Skeletal muscle cell (primary cell): ENCODE data around the gene HYDIN.

Source experiments
- DNase-seq: peaks from one replicate; pipeline ENCODE4 v3.0.0-alpha.2; 2010; ENCODE audit warnings: low read depth
- H3K4me3 ChIP-seq: 2 replicates; pipeline ENCODE4 v1.5.1; 2011; ENCODE audit warnings: low read depth, mild to moderate bottlenecking, control low read depth, low read length, moderate library complexity

Gene HYDIN

GRCh38 chr16:70800781-70801480 is 429.6 kb downstream of the HYDIN start, which contains the start of gene VAC14:
Gene VAC14 (minus strand): TSS chr16:70801158. CDS start chr16:70800900, 258 bp downstream.
- H3K4me3 ChIP-seq, result peak within 1 kb of the TSS; percentile 72
- DNase-seq, result peak; percentile 39

DNA sequence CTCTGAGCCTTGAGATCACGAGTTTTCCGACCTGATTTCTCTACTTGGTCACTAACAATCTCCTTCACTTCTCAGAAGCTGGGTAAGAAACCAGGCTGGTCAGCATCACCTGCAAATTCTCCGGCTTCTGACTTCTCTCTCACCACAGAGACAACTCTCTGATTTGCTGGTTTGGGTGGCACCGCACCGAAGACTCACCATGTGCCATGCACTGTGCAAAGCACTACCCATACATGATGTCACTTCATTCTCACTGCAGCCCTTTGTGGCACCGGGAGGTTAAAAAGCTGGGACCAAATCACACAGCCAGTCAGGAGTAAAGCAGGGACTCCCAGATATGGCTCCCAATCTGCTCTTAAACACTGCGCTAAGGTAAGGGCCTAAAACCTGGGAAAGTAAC is 430.2 kb downstream of the HYDIN start:
- DNase-seq, result no peak
- peak overlapping the region; percentile 72 for H3K4me3 ChIP-seq

DNA sequence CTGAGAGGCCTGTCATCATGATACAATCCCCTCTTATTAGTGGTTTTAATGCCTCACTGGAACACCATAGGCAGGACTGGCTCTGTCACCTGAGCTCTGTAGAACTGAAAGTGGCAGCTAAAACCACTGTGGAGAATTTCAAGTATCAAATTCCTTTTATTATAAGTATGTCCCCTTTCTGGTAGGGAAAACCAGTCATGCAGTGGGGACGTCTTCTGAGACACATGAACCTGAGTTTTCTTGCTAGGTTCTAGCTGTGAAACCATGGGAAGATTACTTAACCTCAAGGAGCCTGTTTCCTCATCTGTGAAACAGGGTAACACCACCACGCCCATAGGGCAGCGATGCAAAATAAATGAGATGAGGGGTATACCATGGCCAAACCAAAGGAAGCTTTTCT is 434.2 kb downstream of the HYDIN start:
- no peak for DNase-seq
- no peak overlapping the region for H3K4me3 ChIP-seq

GRCh38 chr16:70795296-70795912 is 435.1 kb downstream of the HYDIN start:
- DNase-seq, result no peak

GRCh38 chr16:70793851-70794502 is 436.5 kb downstream of the HYDIN start:
- no peak overlapping the region for H3K4me3 ChIP-seq
- DNase-seq, result no peak

More at GRCh38 chr16:70795296-70795912, 435.1 kb downstream of the HYDIN start:
- no peak overlapping the region for H3K4me3 ChIP-seq

DNA sequence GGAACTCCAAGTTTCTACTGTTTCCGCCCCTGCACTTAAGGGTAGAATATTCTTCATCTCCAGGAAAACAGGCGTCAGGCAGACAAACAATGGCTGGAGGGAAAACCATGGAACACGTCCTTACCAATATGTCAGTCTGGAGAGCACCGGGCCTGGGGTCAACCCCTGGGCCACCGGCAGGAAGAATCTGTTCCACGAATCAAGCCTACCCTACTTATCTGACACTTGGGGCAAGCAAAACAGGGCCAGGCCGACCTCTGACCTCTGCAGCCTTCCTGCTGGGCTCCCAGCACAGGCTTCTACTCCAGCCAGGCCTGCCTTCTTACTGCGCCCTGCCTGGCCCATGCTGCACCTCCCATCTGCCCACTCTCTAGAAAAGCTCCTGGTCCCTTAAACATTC is 439.7 kb downstream of the HYDIN start:
- no peak for DNase-seq
- H3K4me3 ChIP-seq, result no peak overlapping the region

DNA sequence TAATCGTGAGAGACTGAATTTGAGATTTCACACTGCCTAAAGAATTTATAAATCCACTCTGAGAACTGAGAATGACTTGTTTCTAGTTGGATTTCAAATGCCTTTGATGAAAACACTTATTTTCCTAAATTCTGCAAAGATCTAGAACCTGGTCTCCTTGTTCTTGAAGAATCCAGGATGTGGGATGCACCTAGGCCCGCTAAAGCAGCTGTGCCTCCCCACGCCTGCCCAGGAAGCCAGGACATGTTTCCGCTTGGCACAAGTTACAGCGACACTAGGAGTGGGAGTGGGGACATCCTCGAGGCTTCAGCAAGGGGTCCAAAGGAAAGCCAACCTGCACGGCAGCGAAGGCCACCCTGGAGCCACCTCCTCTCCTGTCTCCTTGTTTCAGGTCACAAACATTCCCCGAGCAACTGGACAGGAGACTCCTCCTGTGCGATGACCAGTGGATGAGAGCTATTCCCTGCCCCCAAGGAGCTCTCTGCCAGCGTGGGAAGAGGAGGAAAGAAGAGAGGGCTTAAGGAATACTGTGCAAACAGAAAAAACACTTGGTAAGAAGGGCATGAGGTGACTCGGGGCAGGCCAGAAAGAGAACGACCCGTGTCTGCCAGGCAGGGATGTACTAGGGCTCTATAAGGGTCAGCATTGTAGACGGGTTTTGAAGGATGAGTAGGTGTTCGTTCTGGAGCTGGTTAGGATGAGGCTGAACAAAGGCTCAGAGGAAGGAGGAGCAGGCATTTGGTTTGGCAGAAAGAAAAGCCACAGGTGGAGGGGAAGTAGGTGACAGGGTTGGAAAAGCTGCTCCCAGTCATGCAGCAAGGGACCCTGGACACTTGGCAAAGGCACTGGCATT is 440.7 kb downstream of the HYDIN start:
- no peak overlapping the region for H3K4me3 ChIP-seq
- no peak for DNase-seq

- peak overlapping the region; percentile 11 for H3K4me3 ChIP-seq
- DNase-seq, result peak; percentile 53
Observed at GRCh38 chr16:70788668-70789594, 441.6 kb downstream of the HYDIN start.

DNA sequence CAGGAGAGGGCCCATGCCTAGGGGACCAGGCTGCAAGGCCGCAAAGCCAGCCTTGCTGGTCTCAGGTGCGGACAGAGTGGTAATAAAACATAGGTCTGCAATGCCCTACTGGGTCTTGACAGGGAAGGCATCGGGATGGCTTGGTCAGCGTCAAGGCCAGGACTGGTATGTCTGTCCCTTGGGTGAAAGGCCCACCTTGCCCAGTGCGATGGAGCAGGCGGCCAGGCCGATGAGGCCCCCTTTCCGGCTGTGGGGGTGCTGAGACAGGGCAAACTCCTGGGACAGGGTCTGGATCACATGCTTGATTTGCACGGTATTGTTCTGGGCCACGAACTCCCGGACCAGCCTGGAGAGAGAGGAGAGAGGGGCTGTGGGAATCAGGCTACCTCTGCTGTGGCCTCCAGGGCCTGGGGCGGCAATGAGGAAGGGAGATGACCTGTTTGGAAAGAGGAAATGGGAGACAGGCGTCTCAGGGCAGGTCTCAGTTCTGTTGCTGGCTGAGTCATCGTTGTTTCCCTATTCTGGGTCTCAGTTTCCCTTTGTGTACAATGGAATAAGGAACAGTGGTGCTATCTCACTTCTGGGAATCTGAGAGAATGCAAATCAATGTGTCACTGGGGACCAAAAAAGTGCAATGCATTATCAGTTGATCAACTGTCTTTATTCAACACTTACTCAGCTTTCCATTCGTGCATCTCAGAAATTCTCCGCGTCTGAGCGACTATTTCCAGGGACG is 444.3 kb downstream of the HYDIN start:
- H3K4me3 ChIP-seq, result no peak overlapping the region
- DNase-seq, result no peak

DNA sequence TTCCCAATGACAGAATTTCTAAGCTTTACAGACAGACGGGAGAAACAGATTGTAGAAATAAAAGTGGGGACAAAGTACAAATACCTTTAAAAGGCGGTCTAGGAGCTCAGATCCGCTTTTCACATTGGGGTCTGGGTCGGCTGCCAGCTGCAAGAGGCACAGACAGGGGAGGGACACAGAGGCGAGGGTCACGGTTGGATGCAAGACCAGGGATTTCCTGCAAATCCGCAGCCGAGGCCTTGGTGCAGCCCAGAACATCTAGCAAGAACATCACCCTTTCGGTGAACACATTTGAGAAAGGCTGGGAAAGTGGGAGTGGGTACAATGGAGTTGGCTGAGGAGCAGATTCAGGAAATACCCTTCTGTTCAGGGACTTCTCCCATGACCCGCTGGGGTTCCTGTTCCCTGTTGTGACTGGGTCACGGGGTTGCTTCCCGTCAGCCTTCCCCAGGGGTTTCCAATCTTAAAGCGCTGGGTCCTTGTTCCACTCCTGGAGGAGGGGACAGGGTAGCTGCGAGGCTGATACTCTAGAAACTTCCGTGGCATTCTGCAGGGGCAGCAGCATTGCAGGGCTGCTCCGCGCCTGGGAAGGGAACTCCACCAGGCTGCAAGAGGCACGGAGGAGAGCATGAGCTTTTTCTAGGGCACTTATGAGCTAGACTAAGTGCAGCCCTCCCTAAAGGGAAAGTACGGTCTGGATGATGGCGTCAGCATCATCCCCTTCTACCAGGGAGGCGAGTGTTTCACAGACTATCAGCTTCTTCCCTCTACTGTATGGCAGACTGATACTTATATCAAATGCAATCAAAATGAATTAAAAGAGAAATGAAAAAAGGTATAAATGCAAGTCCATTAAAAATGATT is 445.6 kb downstream of the HYDIN start:
- H3K4me3 ChIP-seq, result no peak overlapping the region
- DNase-seq, result no peak

GRCh38 chr16:70782237-70782636 is 448.3 kb downstream of the HYDIN start:
- no peak overlapping the region for H3K4me3 ChIP-seq
- no peak for DNase-seq

DNA sequence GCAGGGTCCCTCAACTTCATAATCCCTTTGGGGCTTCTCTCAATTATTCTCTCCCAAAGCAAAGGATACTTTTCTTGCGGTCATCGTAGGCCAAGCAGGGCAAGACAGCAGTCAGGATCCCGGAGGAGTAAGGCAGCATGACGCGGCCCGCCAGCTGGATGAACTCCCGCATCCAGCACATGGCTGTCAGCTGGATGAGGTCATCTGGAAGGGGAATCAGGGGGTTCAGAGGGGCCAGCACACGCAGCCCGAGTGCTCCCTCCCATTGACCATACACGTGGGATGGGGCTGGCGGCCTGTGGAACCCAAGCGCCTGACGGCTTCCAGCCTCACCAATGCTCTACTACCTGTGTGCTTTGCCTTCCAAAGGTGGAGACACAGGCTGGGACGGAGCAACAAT is 448.7 kb downstream of the HYDIN start:
- no peak for DNase-seq
- H3K4me3 ChIP-seq, result no peak overlapping the region

DNA sequence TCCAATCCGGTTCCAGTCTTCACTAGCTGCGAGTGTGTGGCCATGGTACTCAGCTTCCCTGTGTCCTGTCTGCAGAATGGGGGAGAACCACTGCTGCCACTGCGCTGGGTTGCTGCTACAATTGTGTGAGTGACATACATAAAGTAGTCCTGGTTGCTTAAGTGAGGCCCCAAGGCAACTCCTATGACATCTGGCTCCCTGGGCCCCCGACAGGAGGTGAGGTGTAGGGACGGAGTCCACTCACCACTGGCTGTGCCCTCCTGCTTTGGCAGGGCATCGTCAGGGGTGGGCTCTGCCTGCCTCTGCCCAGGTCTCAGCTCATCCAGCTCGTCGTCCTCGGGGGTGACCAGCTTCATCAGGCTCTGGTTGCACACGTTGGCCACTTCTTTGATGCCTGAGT is 450.0 kb downstream of the HYDIN start:
- H3K4me3 ChIP-seq, result no peak overlapping the region
- DNase-seq, result no peak

DNA sequence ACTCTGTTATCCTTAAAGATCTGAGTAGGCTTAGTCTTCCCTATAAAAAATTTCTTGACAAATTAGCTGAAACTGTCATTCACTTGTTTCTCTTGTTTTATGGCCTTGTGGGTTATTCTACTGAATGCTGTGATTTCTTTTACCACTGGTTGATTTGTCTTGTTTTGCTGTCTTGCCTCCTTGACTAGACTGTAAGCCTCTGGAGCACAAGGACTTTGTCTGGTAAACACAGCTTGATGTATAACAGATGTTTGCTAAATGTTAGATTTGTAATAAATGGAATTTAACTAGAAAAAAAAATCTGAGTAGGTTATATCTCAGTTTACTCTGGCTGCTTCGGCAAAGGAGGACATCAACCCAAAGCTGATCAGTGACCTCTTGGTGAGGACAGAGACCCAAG is 451.2 kb downstream of the HYDIN start:
- no peak for DNase-seq
- H3K4me3 ChIP-seq, result no peak overlapping the region

GRCh38 chr16:70778901-70779309 is 451.6 kb downstream of the HYDIN start:
- peak; percentile 86 for DNase-seq
- no peak overlapping the region for H3K4me3 ChIP-seq

- DNase-seq, result peak; percentile 15
- no peak overlapping the region for H3K4me3 ChIP-seq
Observed at GRCh38 chr16:70777973-70778406, 452.5 kb downstream of the HYDIN start.

DNA sequence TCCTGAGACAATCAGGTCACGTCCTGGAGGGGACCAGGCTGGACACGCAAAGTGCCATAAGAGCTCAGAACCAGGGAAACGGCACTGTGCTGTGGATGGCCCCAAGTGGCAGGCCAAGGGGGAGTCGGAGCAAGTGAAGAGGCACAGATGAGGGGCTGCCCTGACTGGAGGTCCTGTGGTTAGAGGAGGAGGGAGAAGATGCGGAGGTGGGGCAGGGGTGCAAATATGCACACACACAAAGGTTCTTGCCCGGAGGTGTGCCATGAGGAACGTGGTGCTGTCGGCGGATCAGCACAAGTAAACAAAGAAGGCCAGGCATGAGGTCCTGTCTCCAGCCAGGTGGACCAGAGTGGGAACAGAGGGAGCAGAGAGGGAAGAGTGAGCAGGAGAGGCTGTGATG is 453.0 kb downstream of the HYDIN start:
- no peak for DNase-seq

More for the DNA sequence above, 453.0 kb downstream of the HYDIN start:
- no peak overlapping the region for H3K4me3 ChIP-seq
